IMR-90 (cell line): ENCODE measurements around the gene NOXA1. TPM values are rescaled to one million over a fixed set of nuclear protein-coding genes. Genes with fewer than 3 reads are reported as not detected.

Source experiments
- ATAC-seq: fragments of 200-7000 bp; cut with Tn5 transposase; 2 replicates; pipeline ENCODE4 v1.9.1; 2020; ENCODE audit warnings: low read depth, mild to moderate bottlenecking, moderate library complexity
- BruUV-seq: library from RNA; stranded (reverse); fragments of 400-500 nt; replicated peaks from 2 replicates; lab custom pipeline; 2021; lab: Mats Ljungman, UMichigan
- CTCF ChIA-PET: fragments of 300-600 bp; formaldehyde crosslinking; extraction: SDS; loops from one replicate; lab custom pipeline; 2021; ENCODE audit warnings: antibody characterized with exemption; lab: Yijun Ruan, JAX
- POLR2A ChIA-PET: fragments of 300-600 bp; sonication (Branson Sonifier 250); formaldehyde crosslinking; loops from one replicate; lab custom pipeline; 2022; ENCODE audit warnings: antibody characterized with exemption; ENCODE audit not compliant: unreplicated experiment; lab: Charles Lee
- DNase-seq: peaks from one replicate; pipeline ENCODE4 v3.0.0; 2013
- H2AFZ ChIP-seq: replicated peaks from 2 replicates; pipeline ENCODE3; 2013; ENCODE audit warnings: low read length, mild to moderate bottlenecking; ENCODE audit not compliant: poor library complexity
- H2AK5ac ChIP-seq: 2 replicates; pipeline ENCODE4 v1.6.1; 2013; ENCODE audit warnings: low read depth, low read length, inconsistent platforms
- H2AK9ac ChIP-seq: replicated peaks from 2 replicates; pipeline ENCODE3; 2013; ENCODE audit warnings: mild to moderate bottlenecking, low read depth, low read length, moderate library complexity; ENCODE audit not compliant: poor library complexity
- H2BK120ac ChIP-seq: 2 replicates; pipeline ENCODE4 v1.6.1; 2013; ENCODE audit warnings: low read depth, low read length, inconsistent platforms
- H2BK15ac ChIP-seq: 3 replicates; pipeline ENCODE4 v1.6.1; 2013; ENCODE audit warnings: low read depth, low read length, inconsistent platforms
- H2BK20ac ChIP-seq: 2 replicates; pipeline ENCODE4 v1.6.1; 2013; ENCODE audit warnings: low read depth, mild to moderate bottlenecking, inconsistent platforms, low read length, moderate library complexity
- H2BK5ac ChIP-seq: 2 replicates; pipeline ENCODE4 v1.6.1; 2013; ENCODE audit warnings: mild to moderate bottlenecking, low read depth, low read length, inconsistent platforms; ENCODE audit not compliant: poor library complexity, severe bottlenecking
- H3K14ac ChIP-seq: replicated peaks from 2 replicates; pipeline ENCODE4 v1.6.1; 2013; ENCODE audit warnings: low read depth, low read length, inconsistent platforms
- H3K18ac ChIP-seq: 2 replicates; pipeline ENCODE4 v1.6.1; 2013; ENCODE audit warnings: low read depth, low read length, control low read depth
- H3K23ac ChIP-seq: 2 replicates; pipeline ENCODE4 v1.6.1; 2013; ENCODE audit warnings: low read depth, low read length, inconsistent platforms
- H3K27ac ChIP-seq: 2 replicates; pipeline ENCODE4 v1.5.1; 2013; ENCODE audit warnings: mild to moderate bottlenecking, control low read depth, low read length; ENCODE audit not compliant: insufficient read depth
- H3K27me3 ChIP-seq: 2 replicates; pipeline ENCODE4 v1.6.1; 2013; ENCODE audit warnings: low read length; ENCODE audit not compliant: control insufficient read depth, insufficient read depth
- H3K36me3 ChIP-seq: 2 replicates; pipeline ENCODE4 v1.6.1; 2013; ENCODE audit warnings: low read length, mixed read lengths; ENCODE audit not compliant: control insufficient read depth, insufficient read depth
- H3K4ac ChIP-seq: 2 replicates; pipeline ENCODE4 v1.6.1; 2013; ENCODE audit warnings: low read depth, low read length, inconsistent platforms
- H3K4me1 ChIP-seq: 2 replicates; pipeline ENCODE4 v1.6.1; 2013; ENCODE audit warnings: low read length, mixed read lengths; ENCODE audit not compliant: control insufficient read depth, insufficient read depth
- H3K4me2 ChIP-seq: 2 replicates; pipeline ENCODE4 v1.6.1; 2013; ENCODE audit warnings: low read depth, mild to moderate bottlenecking, control low read depth, low read length, moderate library complexity
- H3K4me3 ChIP-seq: 2 replicates; pipeline ENCODE4 v1.5.1; 2013; ENCODE audit warnings: low read depth, mild to moderate bottlenecking, control low read depth, low read length, moderate library complexity; ENCODE audit not compliant: insufficient read depth
- H3K56ac ChIP-seq: 2 replicates; pipeline ENCODE4 v1.6.1; 2013; ENCODE audit warnings: low read length, inconsistent platforms; ENCODE audit not compliant: insufficient read depth; ENCODE audit errors: extremely low read depth
- H3K79me1 ChIP-seq, 2 experiments: 2 replicates each; pipeline ENCODE4 v1.6.1; 2013; ENCODE audit warnings: low read length in 2 of 2, inconsistent platforms in 1 of 2, low read depth in 1 of 2
- H3K9ac ChIP-seq: 2 replicates; pipeline ENCODE4 v1.6.1; 2013; ENCODE audit warnings: low read depth, low read length, control low read depth
- H3K9me1 ChIP-seq: 2 replicates; pipeline ENCODE4 v1.6.1; 2013; ENCODE audit warnings: low read length, inconsistent platforms; ENCODE audit not compliant: insufficient read depth
- H3K9me3 ChIP-seq: 2 replicates; pipeline ENCODE4 v1.6.1; 2013; ENCODE audit warnings: low read length; ENCODE audit not compliant: control insufficient read depth, insufficient read depth
- H4K20me1 ChIP-seq: 2 replicates; pipeline ENCODE4 v1.6.1; 2013; ENCODE audit warnings: low read length, inconsistent platforms; ENCODE audit not compliant: insufficient read depth
- H4K5ac ChIP-seq: 2 replicates; pipeline ENCODE4 v1.6.1; 2013; ENCODE audit warnings: mild to moderate bottlenecking, low read depth, low read length, control low read depth
- H4K8ac ChIP-seq, 2 experiments: 2 replicates each; pipeline ENCODE4 v1.6.1; 2013; ENCODE audit warnings: low read depth in 2 of 2, low read length in 2 of 2, control low read depth in 1 of 2, inconsistent platforms in 1 of 2
- H4K91ac ChIP-seq: 2 replicates; pipeline ENCODE4 v1.6.1; 2013; ENCODE audit warnings: low read depth, low read length, inconsistent platforms; ENCODE audit not compliant: insufficient read depth
- BHLHE40 ChIP-seq: fragments of 150-350 bp; IDR thresholded peaks from 2 replicates; pipeline ENCODE4 v1.6.1; 2016; ENCODE audit warnings: mild to moderate bottlenecking, low read depth, low read length
- CEBPB ChIP-seq: IDR thresholded peaks from 2 replicates; pipeline ENCODE4 v1.6.1; 2012; ENCODE audit warnings: low read depth, low read length, improper control_type of control experiment
- CTCF ChIP-seq: conservative IDR thresholded peaks from 2 replicates; pipeline ENCODE4 v1.5.1; 2012; ENCODE audit warnings: mild to moderate bottlenecking, low read depth, low read length, improper control_type of control experiment
- FOS ChIP-seq: fragments of 150-350 bp; IDR thresholded peaks from 2 replicates; pipeline ENCODE4 v1.6.1; 2016; ENCODE audit warnings: low read depth, low read length
- MAZ ChIP-seq: IDR thresholded peaks from 2 replicates; pipeline ENCODE4 v1.6.1; 2012; ENCODE audit warnings: low read depth, mild to moderate bottlenecking, low read length, improper control_type of control experiment, moderate library complexity, borderline replicate concordance
- MXI1 ChIP-seq: IDR thresholded peaks from 2 replicates; pipeline ENCODE4 v1.6.1; 2012; ENCODE audit warnings: low read depth, mild to moderate bottlenecking, low read length, moderate library complexity, borderline replicate concordance
- NFE2L2 ChIP-seq: fragments of 150-350 bp; IDR thresholded peaks from 2 replicates; pipeline ENCODE4 v1.6.1; 2016; ENCODE audit warnings: low read depth, mild to moderate bottlenecking, low read length
- POLR2A ChIP-seq: IDR thresholded peaks from 2 replicates; pipeline ENCODE4 v1.6.1; 2012; ENCODE audit warnings: mild to moderate bottlenecking, low read depth, low read length
- RAD21 ChIP-seq: IDR thresholded peaks from 2 replicates; pipeline ENCODE4 v1.6.1; 2012; ENCODE audit warnings: low read length, improper control_type of control experiment
- SMC3 ChIP-seq: fragments of 150-350 bp; IDR thresholded peaks from 2 replicates; pipeline ENCODE4 v1.6.1; 2016; ENCODE audit warnings: low read depth, mild to moderate bottlenecking, antibody characterized with exemption, low read length, moderate library complexity
- WGBS, 2 experiments: methylation state at CpG; one replicate each; pipeline versions ENCODE4 v1.1.5 to v1.1.7; 2013; ENCODE audit warnings: missing lambda C conversion rate in 2 of 2; ENCODE audit not compliant: insufficient read length in 1 of 2; ENCODE audit errors: extremely low coverage in 2 of 2; 5-methylcytosine and 5-hydroxymethylcytosine counted together
- dilution Hi-C: fragments of 300-500 bp; cut with HindIII; formaldehyde crosslinking; loops from one replicate; pipeline ENCODE4 v1.14.3; 2018; ENCODE audit warnings: low sequenced_read_pairs; ENCODE audit not compliant: unreplicated experiment
- in situ Hi-C: fragments of 300-500 bp; cut with MboI; formaldehyde crosslinking; loops from 3 replicates; pipeline ENCODE4 v1.14.3; 2019; ENCODE audit warnings: low sequenced_read_pairs, inconsistent platforms, mixed read lengths
- intact Hi-C: fragments of 100-400 bp; cut with micrococcal nuclease; formaldehyde crosslinking; loops from 2 replicates; pipeline ENCODE4 v1.10.0; 2022
- polyA plus RNA-seq, 3 experiments: library from polyadenylated mRNA; depleted of rRNA; stranded (reverse); fragments of >200 nt; gene quantifications; 2 replicates each; pipeline ENCODE4 v1.2.3, GENCODE V29; 2012; ENCODE audit warnings: low replicate concordance in 1 of 3
- total RNA-seq: library from RNA; depleted of rRNA; stranded (reverse); fragments of >200 nt; gene quantifications from 2 replicates; pipeline ENCODE4 v1.2.3, GENCODE V29; 2012
- TF ChIP-seq, protein P1 (sequence below): fragments of 150-350 bp; IDR thresholded peaks from 2 replicates; pipeline ENCODE4 v1.6.1; 2016; ENCODE audit warnings: low read depth, mild to moderate bottlenecking, low read length, moderate library complexity, borderline replicate concordance

NOXA1 gene
- total and polyA plus RNA-seq, 2 of the 4 experiments (the other 2 are of a cell fraction), result 0.17 TPM; not detected in 1

GRCh38 chr9:137388589-137389427 lies 34.4 kb upstream of the NOXA1 start:
- H3K27me3 ChIP-seq, result no peaks in the 10 kb centered on the region
- no peak overlapping the region for H3K56ac ChIP-seq
- H3K9me1 ChIP-seq, result no peaks in the 10 kb centered on the region; the same call in 1 of the 2 replicates
- no peak overlapping the region for H2BK20ac ChIP-seq
- H3K4ac ChIP-seq, result no peak overlapping the region
- BruUV-seq, result no TSS peak
- no peak overlapping the region for H3K4me3 ChIP-seq
- 74% methylated on average over 16 of the region's 47 CpGs; no CpG with 5 or more reads in 1 of the 2 experiments for WGBS, 2 experiments
- H4K8ac ChIP-seq, result no peak overlapping the region
- H2AK9ac ChIP-seq, result no peak overlapping the region
- H4K5ac ChIP-seq, result no peak overlapping the region
- dilution Hi-C loops (no loop called here), in situ Hi-C loops (no loop called here), intact Hi-C loops (no loop called here)
- DNase-seq (no peak), ATAC-seq (no peak)
- H3K14ac ChIP-seq, result no peak overlapping the region
- no peaks in the 10 kb centered on the region for H3K9me3 ChIP-seq
- ChIA-PET CTCF (no interaction called here), POLR2A (no interaction called here)
- no peaks in the 10 kb centered on the region for H3K79me1 ChIP-seq
- H4K20me1 ChIP-seq, result peaks cover 3% of the 10 kb centered on the region; the same call in 1 of the 2 replicates
- H2AFZ ChIP-seq, result no peak overlapping the region
- no peak overlapping the region for H3K4me2 ChIP-seq
- H2AK5ac ChIP-seq, result no peak overlapping the region
- peaks cover 9% of the 10 kb centered on the region; the same call in 1 of the 2 replicates for H3K4me1 ChIP-seq
- no peak overlapping the region for H2BK120ac ChIP-seq
- H2BK5ac ChIP-seq, result no peak overlapping the region
- TF ChIP-seq CTCF (no peak), MXI1 (no peak), NFE2L2 (no peak), FOS (no peak), SMC3 (no peak), RAD21 (no peak), MAZ (no peak), CEBPB (no peak), POLR2A (no peak), BHLHE40 (no peak)
- TF ChIP-seq, protein P1, sequence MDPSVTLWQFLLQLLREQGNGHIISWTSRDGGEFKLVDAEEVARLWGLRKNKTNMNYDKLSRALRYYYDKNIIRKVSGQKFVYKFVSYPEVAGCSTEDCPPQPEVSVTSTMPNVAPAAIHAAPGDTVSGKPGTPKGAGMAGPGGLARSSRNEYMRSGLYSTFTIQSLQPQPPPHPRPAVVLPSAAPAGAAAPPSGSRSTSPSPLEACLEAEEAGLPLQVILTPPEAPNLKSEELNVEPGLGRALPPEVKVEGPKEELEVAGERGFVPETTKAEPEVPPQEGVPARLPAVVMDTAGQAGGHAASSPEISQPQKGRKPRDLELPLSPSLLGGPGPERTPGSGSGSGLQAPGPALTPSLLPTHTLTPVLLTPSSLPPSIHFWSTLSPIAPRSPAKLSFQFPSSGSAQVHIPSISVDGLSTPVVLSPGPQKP, result no peak
- no peak overlapping the region for H3K27ac ChIP-seq
- H2BK15ac ChIP-seq, result no peak overlapping the region
- H4K91ac ChIP-seq, result no peak overlapping the region
- H3K18ac ChIP-seq, result no peak overlapping the region
- peaks cover 4% of the 10 kb centered on the region; the same call in 1 of the 2 replicates for H3K36me3 ChIP-seq
- H3K23ac ChIP-seq, result no peak overlapping the region
- no peak overlapping the region for H3K9ac ChIP-seq
